GM12878 (cell line): ENCODE results near the gene BLOC1S6. TPM values are rescaled to one million over a fixed set of nuclear protein-coding genes. Genes with fewer than 3 reads are reported as not detected.

Experiments used
- ATAC-seq: fragments of 200-7000 bp; cut with Tn5 transposase; 3 replicates; pipeline ENCODE4 v1.9.1; 2020; ENCODE audit warnings: mild to moderate bottlenecking, moderate library complexity
- BruUV-seq: library from RNA; stranded (reverse); fragments of 400-500 nt; replicated peaks from 2 replicates; lab custom pipeline; 2021; lab: Mats Ljungman, UMichigan
- CTCF ChIA-PET: fragments of 300-600 bp; sonication (Branson Sonifier 250); formaldehyde crosslinking; extraction: SDS; loops from one replicate; lab custom pipeline; 2021; ENCODE audit warnings: inconsistent platforms; lab: Yijun Ruan, JAX
- POLR2A ChIA-PET: fragments of 350-600 bp; formaldehyde crosslinking; extraction: SDS; loops from one replicate; lab custom pipeline; 2021; ENCODE audit warnings: inconsistent platforms; lab: Charles Lee
- RAD21 ChIA-PET: fragments of 300-600 bp; sonication (Branson Sonifier 250); formaldehyde crosslinking; loops from one replicate; lab custom pipeline; 2023; ENCODE audit warnings: antibody characterized with exemption; ENCODE audit not compliant: unreplicated experiment; lab: Charles Lee
- SMC1A ChIA-PET: fragments of 300-600 bp; sonication (Branson Sonifier 250); formaldehyde crosslinking; loops from one replicate; lab custom pipeline; 2023; ENCODE audit not compliant: unreplicated experiment, uncharacterized antibody; lab: Charles Lee
- DNase-seq: peaks from one replicate; pipeline ENCODE4 v3.0.0-alpha.2; 2011; ENCODE audit warnings: low read depth, low spot score
- FAIRE-seq: peaks from 3 replicates; lab custom pipeline; 2011; peaks lifted over from hg19 to GRCh38; lab: Jason Lieb, UNC
- H2AFZ ChIP-seq: 2 replicates; pipeline ENCODE4 v1.6.0; 2011; ENCODE audit warnings: low read depth, low read length, control low read depth; ENCODE audit not compliant: control insufficient read depth
- H3K27ac ChIP-seq: 2 replicates; pipeline ENCODE4 v1.5.1; 2011; ENCODE audit warnings: control low read depth; ENCODE audit not compliant: control insufficient read depth, insufficient read depth
- H3K27me3 ChIP-seq, 2 experiments: replicated peaks in 1 of 2; 2 replicates each; pipeline versions ENCODE4 v1.6.0 to v1.6.1; 2011; ENCODE audit warnings: low read length in 1 of 2; ENCODE audit not compliant: control insufficient read depth in 2 of 2, insufficient read depth in 2 of 2
- H3K36me3 ChIP-seq, 2 experiments: 2 replicates each; pipeline ENCODE4 v1.5.1; 2011; ENCODE audit warnings: low read length in 1 of 2; ENCODE audit not compliant: control insufficient read depth in 2 of 2, insufficient read depth in 2 of 2
- H3K4me1 ChIP-seq: 2 replicates; pipeline ENCODE4 v1.6.1; 2011; ENCODE audit warnings: mild to moderate bottlenecking, low read length, moderate library complexity, mixed read lengths; ENCODE audit not compliant: control insufficient read depth, insufficient read depth
- H3K4me2 ChIP-seq: 2 replicates; pipeline ENCODE4 v1.6.0; 2011; ENCODE audit warnings: control low read depth; ENCODE audit not compliant: control insufficient read depth, insufficient read depth
- H3K4me3 ChIP-seq: fragments of 200-600 bp; sonication (generic); 2 replicates; pipeline ENCODE4 v1.5.1; 2016
- H3K79me2 ChIP-seq: 2 replicates; pipeline ENCODE4 v1.6.0; 2011; ENCODE audit warnings: low read length; ENCODE audit not compliant: control insufficient read depth, insufficient read depth
- H3K9ac ChIP-seq: 2 replicates; pipeline ENCODE4 v1.8.0; 2011; ENCODE audit warnings: low read length, control low read depth, mixed read lengths; ENCODE audit not compliant: control insufficient read depth, insufficient read depth
- H3K9me3 ChIP-seq: replicated peaks from 3 replicates; pipeline ENCODE4 v1.5.1; 2011; ENCODE audit warnings: mild to moderate bottlenecking, low read length; ENCODE audit not compliant: control insufficient read depth, insufficient read depth
- H4K20me1 ChIP-seq: 2 replicates; pipeline ENCODE4 v1.6.0; 2011; ENCODE audit not compliant: control insufficient read depth, insufficient read depth
- BHLHE40 ChIP-seq, 2 experiments: fragments of 450-650 bp in 1 of 2; IDR thresholded peaks; 2 replicates each; pipeline ENCODE4 v1.6.1; 2011 to 2017; ENCODE audit warnings: low read depth in 2 of 2, borderline replicate concordance in 1 of 2, improper control_type of control experiment in 1 of 2, low read length in 1 of 2, mild to moderate bottlenecking in 1 of 2
- EED ChIP-seq: sonication (generic); IDR thresholded peaks from 2 replicates; pipeline ENCODE4 v1.6.1; 2016; ENCODE audit warnings: antibody characterized with exemption, low read depth
- EP300 ChIP-seq, 2 experiments: fragments of 150-350 bp in 1 of 2; IDR thresholded peaks; 2 replicates each; pipeline ENCODE4 v1.6.1; 2011 to 2012; ENCODE audit warnings: low read depth in 2 of 2, low read length in 2 of 2, borderline replicate concordance in 1 of 2, improper control_type of control experiment in 1 of 2, inconsistent platforms in 1 of 2; ENCODE audit not compliant: control insufficient read depth in 1 of 2
- ETV6 ChIP-seq, 2 experiments: fragments of 450-650 bp in 1 of 2; IDR thresholded peaks in 1 of 2; conservative IDR thresholded peaks in 1 of 2; 2 replicates each; pipeline ENCODE4 v1.6.1; 2014; ENCODE audit warnings: antibody characterized with exemption in 1 of 2, borderline replicate concordance in 1 of 2, low read depth in 1 of 2, mild to moderate bottlenecking in 1 of 2, moderate library complexity in 1 of 2
- EZH2 ChIP-seq: IDR thresholded peaks from 2 replicates; pipeline ENCODE4 v1.6.1; 2012; ENCODE audit warnings: low read depth, mild to moderate bottlenecking, control low read depth, inconsistent platforms, low read length, borderline replicate concordance; ENCODE audit not compliant: control insufficient read depth
- GABPA ChIP-seq: IDR thresholded peaks from 2 replicates; pipeline ENCODE4 v1.6.1; 2014; ENCODE audit warnings: antibody characterized with exemption, low read depth, mild to moderate bottlenecking, inconsistent platforms
- IKZF1 ChIP-seq: fragments of 450-650 bp; conservative IDR thresholded peaks from 2 replicates; pipeline ENCODE4 v1.6.1; 2017; ENCODE audit warnings: antibody characterized with exemption, mild to moderate bottlenecking
- MEF2B ChIP-seq: fragments of 450-650 bp; IDR thresholded peaks from 2 replicates; pipeline ENCODE4 v1.6.1; 2018; ENCODE audit warnings: mild to moderate bottlenecking, moderate library complexity; ENCODE audit not compliant: partially characterized antibody, poor library complexity, severe bottlenecking
- MXI1 ChIP-seq: fragments of 150-350 bp; IDR thresholded peaks from 2 replicates; pipeline ENCODE4 v1.6.1; 2011; ENCODE audit warnings: low read depth, mild to moderate bottlenecking, inconsistent platforms, low read length, improper control_type of control experiment
- NBN ChIP-seq: fragments of 450-650 bp; IDR thresholded peaks from 2 replicates; pipeline ENCODE4 v1.6.1; 2016
- POLR2A ChIP-seq: IDR thresholded peaks from 2 replicates; pipeline ENCODE4 v1.6.1; 2011; ENCODE audit warnings: low read depth, mild to moderate bottlenecking, low read length
- POLR2AphosphoS2 ChIP-seq: IDR thresholded peaks from 2 replicates; pipeline ENCODE4 v1.6.1; 2011; ENCODE audit warnings: low read depth, mild to moderate bottlenecking, low read length, improper control_type of control experiment, moderate library complexity
- RBBP5 ChIP-seq: fragments of 200-600 bp; sonication (generic); conservative IDR thresholded peaks from 2 replicates; pipeline ENCODE4 v1.6.1; 2016
- RUNX3 ChIP-seq: IDR thresholded peaks from 2 replicates; pipeline ENCODE4 v1.6.1; 2012; ENCODE audit warnings: low read length, inconsistent platforms
- SMAD1 ChIP-seq: fragments of 450-650 bp; IDR thresholded peaks from 2 replicates; pipeline ENCODE4 v1.6.1; 2018; ENCODE audit warnings: mild to moderate bottlenecking, low read depth; ENCODE audit not compliant: partially characterized antibody
- WGBS: methylation state at CpG from one replicate; pipeline ENCODE4 v1.1.6; 2016; ENCODE audit warnings: low lambda C conversion rate; ENCODE audit not compliant: insufficient replicate concordance, insufficient coverage; ENCODE audit errors: missing lambda C conversion rate; 5-methylcytosine and 5-hydroxymethylcytosine counted together
- in situ Hi-C: fragments of 300-500 bp; cut with MboI; formaldehyde crosslinking; loops from 9 replicates; pipeline ENCODE4 v1.14.3; 2018; ENCODE audit warnings: mixed read lengths
- intact Hi-C: fragments of 100-400 bp; cut with micrococcal nuclease; formaldehyde crosslinking; loops from one replicate; pipeline ENCODE4 v1.14.2; 2022; ENCODE audit not compliant: unreplicated experiment
- polyA plus RNA-seq, 11 experiments: library from polyadenylated mRNA; depleted of rRNA in 4 of 11; unstranded in 6 of 11; stranded (reverse) in 5 of 11; fragments of >200 nt; fragmentation: Nextera tagmentation in 4 of 11; fragmentation: Illumina TruSeq in 1 of 11; extraction: Ambion mirVana in 4 of 11; extraction: Trizol in 1 of 11; gene quantifications; 1 replicate in 1 of 11; 2 replicates in 10 of 11; pipeline versions ENCODE4 v1.2.1 to v1.2.3, GENCODE V29; 2011 to 2016; ENCODE audit warnings: inconsistent platforms in 2 of 11, missing spikeins in 2 of 11, low read depth in 1 of 11
- total RNA-seq, 4 experiments: library from RNA; depleted of rRNA in 3 of 4; stranded (reverse); fragments of >200 nt in 3 of 4; fragmentation: Illumina TruSeq in 1 of 4; extraction: Trizol in 1 of 4; gene quantifications; 2 replicates each; pipeline versions ENCODE4 v1.2.1 to v1.2.3, GENCODE V29; 2013 to 2021
- TF ChIP-seq, protein P1 (sequence below): fragments of 450-650 bp; IDR thresholded peaks from 2 replicates; pipeline ENCODE4 v1.6.1; 2016; ENCODE audit warnings: mild to moderate bottlenecking, moderate library complexity, borderline replicate concordance
- TF ChIP-seq, protein P2 (sequence below): IDR thresholded peaks from 2 replicates; pipeline ENCODE4 v1.6.1; 2011; ENCODE audit warnings: low read depth, low read length, improper control_type of control experiment, borderline replicate concordance

The BLOC1S6 gene
- total and polyA plus RNA-seq, 10 of the 15 experiments (the other 5 are each of a cell fraction or from before 2014, with no cell fraction given): 13.5 to 48.8 (median 32.7) TPM

DNA sequence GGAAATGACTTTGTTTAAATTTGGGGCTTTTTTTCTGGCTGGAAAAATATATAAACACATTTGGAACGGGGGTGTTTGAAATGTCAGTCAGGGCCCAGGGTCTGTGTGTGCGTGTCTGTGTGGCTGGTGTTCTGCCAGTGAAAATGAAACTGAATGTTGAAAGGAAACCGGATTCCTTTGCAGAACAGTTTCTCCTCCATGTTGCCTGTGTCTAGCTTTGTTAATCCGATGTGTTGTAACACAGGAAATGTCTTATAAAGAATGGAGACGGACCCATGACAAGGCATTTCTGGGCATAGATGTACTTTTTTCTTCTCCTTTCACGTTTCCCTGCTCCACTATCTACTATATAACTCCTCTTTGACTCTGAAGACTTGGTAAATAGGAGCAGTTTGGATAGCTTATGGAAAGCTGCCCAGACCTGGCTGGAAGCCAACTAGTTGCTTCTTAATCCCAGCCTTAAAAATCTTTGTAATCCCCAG is 50.4 kb downstream of the BLOC1S6 start:
- H2AFZ ChIP-seq: peak overlapping the region; percentile 94
- H3K27ac ChIP-seq: peak overlapping the region; percentile 96
- SMC1A ChIA-PET: interaction anchor here (0.6 to 1.5 kb wide), 8 partner anchors 9 to 672 kb away, joined by 3 to 7 read pairs (median 4); partner anchors contain the start of gene BLOC1S6
- peak; percentile 76 for TF ChIP-seq SMAD1
- TF ChIP-seq RBBP5: 0 out of 2 replicates have a peak, but pooled peaks have one; percentile 81
- peak in 1 of 2 experiments; percentile 62; a peak in 2 of 4 replicates for TF ChIP-seq EP300 (IDR thresholded peaks at IDR 0.05; ENCODE audit: borderline replicate concordance in 1 of 2, control insufficient read depth in 1 of 2, low read depth in 2 of 2, low read length in 2 of 2)
- 0 out of 2 replicates have a peak, but pooled peaks have one; percentile 49 for TF ChIP-seq NBN
- peak; percentile 17 for TF ChIP-seq MEF2B
- TF ChIP-seq, protein P1, sequence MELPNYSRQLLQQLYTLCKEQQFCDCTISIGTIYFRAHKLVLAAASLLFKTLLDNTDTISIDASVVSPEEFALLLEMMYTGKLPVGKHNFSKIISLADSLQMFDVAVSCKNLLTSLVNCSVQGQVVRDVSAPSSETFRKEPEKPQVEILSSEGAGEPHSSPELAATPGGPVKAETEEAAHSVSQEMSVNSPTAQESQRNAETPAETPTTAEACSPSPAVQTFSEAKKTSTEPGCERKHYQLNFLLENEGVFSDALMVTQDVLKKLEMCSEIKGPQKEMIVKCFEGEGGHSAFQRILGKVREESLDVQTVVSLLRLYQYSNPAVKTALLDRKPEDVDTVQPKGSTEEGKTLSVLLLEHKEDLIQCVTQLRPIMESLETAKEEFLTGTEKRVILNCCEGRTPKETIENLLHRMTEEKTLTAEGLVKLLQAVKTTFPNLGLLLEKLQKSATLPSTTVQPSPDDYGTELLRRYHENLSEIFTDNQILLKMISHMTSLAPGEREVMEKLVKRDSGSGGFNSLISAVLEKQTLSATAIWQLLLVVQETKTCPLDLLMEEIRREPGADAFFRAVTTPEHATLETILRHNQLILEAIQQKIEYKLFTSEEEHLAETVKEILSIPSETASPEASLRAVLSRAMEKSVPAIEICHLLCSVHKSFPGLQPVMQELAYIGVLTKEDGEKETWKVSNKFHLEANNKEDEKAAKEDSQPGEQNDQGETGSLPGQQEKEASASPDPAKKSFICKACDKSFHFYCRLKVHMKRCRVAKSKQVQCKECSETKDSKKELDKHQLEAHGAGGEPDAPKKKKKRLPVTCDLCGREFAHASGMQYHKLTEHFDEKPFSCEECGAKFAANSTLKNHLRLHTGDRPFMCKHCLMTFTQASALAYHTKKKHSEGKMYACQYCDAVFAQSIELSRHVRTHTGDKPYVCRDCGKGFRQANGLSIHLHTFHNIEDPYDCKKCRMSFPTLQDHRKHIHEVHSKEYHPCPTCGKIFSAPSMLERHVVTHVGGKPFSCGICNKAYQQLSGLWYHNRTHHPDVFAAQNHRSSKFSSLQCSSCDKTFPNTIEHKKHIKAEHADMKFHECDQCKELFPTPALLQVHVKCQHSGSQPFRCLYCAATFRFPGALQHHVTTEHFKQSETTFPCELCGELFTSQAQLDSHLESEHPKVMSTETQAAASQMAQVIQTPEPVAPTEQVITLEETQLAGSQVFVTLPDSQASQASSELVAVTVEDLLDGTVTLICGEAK: no peak; the same call in 1 of the 2 replicates
- peak; percentile 57 for TF ChIP-seq GABPA
- TF ChIP-seq IKZF1: peak; percentile 64
- TF ChIP-seq MXI1: peak; percentile 49; the same call in 1 of the 2 replicates
- no peak for TF ChIP-seq ETV6 (conservative IDR thresholded peaks at IDR 0.05 in 1 of 2, IDR thresholded peaks at IDR 0.05 in 1 of 2; ENCODE audit: borderline replicate concordance in 1 of 2, low read depth in 1 of 2)
- TF ChIP-seq, protein P2, sequence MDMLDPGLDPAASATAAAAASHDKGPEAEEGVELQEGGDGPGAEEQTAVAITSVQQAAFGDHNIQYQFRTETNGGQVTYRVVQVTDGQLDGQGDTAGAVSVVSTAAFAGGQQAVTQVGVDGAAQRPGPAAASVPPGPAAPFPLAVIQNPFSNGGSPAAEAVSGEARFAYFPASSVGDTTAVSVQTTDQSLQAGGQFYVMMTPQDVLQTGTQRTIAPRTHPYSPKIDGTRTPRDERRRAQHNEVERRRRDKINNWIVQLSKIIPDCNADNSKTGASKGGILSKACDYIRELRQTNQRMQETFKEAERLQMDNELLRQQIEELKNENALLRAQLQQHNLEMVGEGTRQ: no peak
- 0 out of 2 replicates have a peak, but pooled peaks have one; percentile 35 for TF ChIP-seq EED
- TF ChIP-seq BHLHE40 (IDR thresholded peaks at IDR 0.05; ENCODE audit: borderline replicate concordance in 1 of 2, low read depth in 2 of 2, low read length in 1 of 2): peak in 1 of 2 experiments; percentile 25; a peak in 1 of 4 replicates
- peak; percentile 27; the same call in 1 of the 2 replicates for TF ChIP-seq RUNX3
- no peak for TF ChIP-seq POLR2AphosphoS2
- peak; percentile 68 for TF ChIP-seq POLR2A
- TF ChIP-seq EZH2: no peak

More for the DNA sequence above, 50.4 kb downstream of the BLOC1S6 start:
- ATAC-seq (peak; percentile 57), DNase-seq (peak; percentile 85), FAIRE-seq (peak; percentile 95)
- ChIA-PET POLR2A (interaction anchor here (0.5 to 1.4 kb wide), 4 partner anchors 50 to 913 kb away, joined by 3 to 6 read pairs (median 3); no protein-coding TSS in a partner anchor), RAD21 (interaction anchor here (1.3 to 1.7 kb wide), 6 partner anchors 24 to 207 kb away, joined by 3 to 5 read pairs (median 4); partner anchors contain the start of gene BLOC1S6), CTCF (interaction anchor here (0.7 to 2.7 kb wide), 8 partner anchors 11 to 329 kb away, joined by 3 to 10 read pairs (median 4); no protein-coding TSS in a partner anchor)
- WGBS: 0% methylated on average over 6 of the region's 6 CpGs
- Histone ChIP-seq H3K4me3 (peak overlapping the region; percentile 50), H4K20me1 (no peaks in the 10 kb centered on the region), H3K79me2 (peaks cover 32% of the 10 kb centered on the region), H3K9ac (peak overlapping the region; percentile 83), H3K9me3 (no peaks in the 10 kb centered on the region), H3K4me2 (peak overlapping the region; percentile 62), H3K4me1 (peaks cover 17% of the 10 kb centered on the region), H3K27me3 (no peaks in the 10 kb centered on the region), H3K36me3 (no peaks in the 10 kb centered on the region)
- in situ Hi-C loops (no loop called here), intact Hi-C loops (loop anchor here (2.0 to 10.0 kb wide), 2 partner anchors 51 to 443 kb away; partner anchors contain the start of gene BLOC1S6)
- no TSS peak for BruUV-seq
